Hippocampal formation (tissue), 2 donors: ENCODE data around the gene SAMHD1.

Source experiments
- DNase-seq, 2 donors: peaks; one replicate each; lab custom pipeline; 2025; lab: John Stamatoyannopoulos, UW

The SAMHD1 gene

GRCh38 chr20:36872852-36873251, 78.7 kb downstream of the SAMHD1 start:
- DNase-seq, result no peak

DNA sequence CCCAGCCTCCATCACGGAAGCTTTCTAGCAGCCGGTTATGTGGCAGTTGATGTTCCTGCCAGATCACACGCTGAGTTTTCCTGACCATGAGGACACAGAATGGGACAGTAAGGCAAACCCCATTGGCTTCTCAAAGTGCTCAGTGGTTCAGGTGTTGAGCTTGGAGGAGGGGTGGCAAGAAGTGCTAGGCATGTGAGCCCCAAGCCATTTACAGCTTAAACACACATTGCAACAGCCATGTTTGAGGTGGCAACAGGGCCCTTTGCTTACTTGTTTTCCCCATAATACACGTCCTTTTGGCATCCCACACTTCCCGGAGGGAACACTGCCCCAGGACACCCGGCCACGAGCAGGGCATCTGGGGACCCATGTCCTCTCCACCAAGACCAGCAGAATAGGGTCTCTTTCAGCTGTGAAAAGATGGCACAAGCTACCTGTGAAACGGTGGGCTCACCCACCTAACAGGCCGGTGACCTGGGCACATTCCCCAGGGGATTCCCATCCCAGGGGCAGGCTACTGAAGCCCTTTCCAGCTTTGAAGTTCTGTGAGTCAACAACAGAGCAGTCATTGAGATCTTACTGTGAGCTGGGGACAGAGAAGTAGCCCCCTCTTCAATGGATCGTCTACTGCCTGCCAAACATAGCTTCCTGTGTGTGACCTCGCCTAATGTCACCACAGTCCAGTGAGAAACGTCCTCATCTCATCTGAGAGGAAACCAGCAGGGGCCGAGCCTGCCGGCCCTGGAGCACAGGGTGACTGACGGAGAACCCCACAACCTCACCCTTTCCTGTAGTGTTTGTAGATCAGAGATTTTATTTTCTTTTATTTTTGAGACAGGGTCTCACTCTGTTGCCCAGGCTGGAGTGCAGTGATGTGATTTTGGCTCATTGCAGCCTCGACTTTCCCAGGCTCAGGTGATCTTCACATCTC, 79.6 kb downstream of the SAMHD1 start:
- no peak for DNase-seq

DNA sequence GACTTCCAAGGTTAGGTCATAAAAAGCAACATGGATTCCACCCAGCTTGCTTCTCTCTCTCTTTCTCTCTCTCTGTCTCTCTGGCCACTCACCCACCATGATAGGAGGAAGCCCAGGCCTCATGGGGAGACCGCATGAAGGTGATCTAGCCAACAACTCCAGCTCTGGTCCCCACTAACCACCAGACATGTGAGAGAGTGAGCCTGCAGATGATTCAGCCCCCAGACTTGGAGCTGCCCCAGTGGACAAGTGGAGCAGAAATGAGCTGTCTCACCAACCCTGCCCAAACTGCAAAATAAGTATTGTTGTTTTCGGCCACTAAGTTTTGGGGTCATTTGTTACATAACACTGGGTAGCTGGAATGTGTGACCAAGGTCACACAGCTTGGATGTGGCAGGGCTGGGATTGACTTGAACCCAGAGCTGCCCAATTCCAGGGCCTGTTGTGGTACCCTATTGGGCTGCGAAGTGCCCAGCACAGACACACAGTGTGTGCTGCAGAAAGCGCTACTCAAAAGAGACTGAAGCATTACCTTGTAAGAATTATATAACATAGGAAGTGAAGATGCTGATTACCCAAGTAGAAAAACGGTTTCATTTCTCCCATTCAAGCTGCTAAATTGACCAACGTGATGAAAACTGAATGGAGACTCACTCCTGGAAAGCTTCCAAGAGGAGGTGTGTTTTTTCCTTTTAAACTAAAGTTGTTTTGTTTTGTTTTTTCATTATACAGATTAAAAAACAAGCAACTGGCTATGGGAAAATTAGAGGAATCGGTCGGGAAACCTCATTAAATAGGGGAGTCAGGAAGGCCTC, 84.6 kb downstream of the SAMHD1 start:
- DNase-seq, result no peak

- no peak for DNase-seq
Measured at GRCh38 chr20:36866164-36866563, 85.3 kb downstream of the SAMHD1 start.

DNA sequence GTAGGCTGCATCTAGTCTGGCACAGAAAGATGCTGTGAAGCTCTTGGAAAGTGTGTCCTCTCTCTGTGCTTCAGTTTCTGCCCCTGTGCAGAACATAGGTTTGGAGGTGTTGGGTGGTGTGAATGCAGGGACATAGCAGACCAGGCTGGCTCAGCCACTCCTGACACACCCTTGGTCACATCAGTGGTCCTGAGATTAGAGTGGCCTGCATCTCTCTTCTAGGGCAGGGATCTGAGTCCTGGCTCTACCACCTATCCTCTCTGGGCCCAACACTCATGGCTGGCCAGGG, 85.7 kb downstream of the SAMHD1 start:
- DNase-seq, result no peak

DNA sequence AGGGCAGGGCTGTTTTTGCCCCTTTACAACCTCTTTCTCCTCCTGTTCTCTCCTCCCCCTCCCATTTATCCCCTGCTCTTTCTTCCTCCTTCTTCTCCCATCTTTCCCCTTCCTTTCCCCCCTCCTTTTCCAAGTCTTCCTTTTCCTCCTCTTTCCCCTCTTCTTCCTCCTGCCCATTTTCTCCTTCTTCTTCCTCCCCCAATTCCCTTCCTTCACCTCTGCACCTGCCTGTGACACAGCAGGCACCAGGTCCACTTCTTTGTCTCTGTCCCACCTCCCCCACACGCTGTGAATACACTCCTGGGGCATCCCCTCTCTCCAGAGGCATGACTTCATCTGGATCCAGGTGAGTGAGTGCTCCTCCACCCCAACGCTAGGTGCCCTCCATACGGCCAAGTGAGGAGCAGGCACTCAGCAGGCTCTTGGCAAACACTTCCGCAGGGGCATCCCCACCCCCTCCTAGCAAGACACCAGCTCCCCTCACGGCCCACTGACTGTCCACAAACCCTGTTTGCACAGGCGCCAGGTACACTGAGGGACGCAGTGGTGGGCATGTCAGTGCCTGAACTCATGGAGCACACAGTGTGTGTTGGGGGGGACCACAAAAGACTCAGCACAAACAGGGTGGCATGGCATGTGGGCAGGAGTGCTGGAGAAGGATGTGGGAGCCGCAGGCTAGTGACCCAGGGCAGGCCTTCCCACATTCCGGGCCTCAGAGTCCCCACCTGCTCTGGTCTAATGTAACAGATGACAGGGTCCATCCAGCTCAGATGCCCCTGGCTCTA, 86.2 kb downstream of the SAMHD1 start:
- no peak for DNase-seq

DNA sequence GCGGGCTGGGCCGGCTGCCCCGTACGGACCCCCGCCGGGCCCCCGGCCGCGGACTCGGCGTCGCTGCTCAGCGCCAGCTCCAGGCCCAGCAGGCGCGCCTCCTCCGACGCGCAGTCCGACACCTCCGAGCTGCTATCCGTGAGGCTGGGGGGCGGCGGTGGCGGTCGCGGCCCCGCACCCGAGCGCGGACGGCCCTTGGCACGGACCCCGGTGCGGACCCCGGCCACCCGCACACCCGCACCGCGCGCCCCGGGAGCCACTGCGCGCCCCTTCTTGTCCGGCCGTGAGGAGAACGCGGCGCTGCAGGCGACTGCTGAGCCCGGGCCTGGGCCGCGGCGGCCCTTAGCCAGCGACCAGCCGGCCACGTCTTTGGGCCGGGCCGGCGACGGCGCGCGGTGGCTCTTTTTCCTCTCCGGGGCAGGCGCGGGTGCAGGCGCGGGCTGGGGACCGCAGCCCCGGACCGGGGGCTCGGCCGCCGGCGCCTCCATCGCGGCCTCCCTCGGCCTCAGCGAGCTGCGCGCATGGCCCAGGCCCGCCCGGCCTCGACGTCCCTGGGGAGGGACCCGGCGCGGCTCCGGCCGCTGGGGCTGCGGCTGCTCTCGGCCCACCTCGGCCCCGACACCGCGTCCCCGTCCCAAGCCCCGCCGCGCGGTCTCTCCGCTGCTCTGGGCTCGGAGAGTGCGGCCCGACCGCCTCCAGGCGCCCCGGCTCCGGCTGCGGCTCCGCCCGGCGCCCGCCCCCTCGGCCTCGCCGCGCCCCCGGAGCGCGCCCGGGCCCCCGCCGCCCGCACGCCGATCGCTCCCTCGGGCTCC, 88.4 kb downstream of the SAMHD1 start:
- no peak for DNase-seq

DNA sequence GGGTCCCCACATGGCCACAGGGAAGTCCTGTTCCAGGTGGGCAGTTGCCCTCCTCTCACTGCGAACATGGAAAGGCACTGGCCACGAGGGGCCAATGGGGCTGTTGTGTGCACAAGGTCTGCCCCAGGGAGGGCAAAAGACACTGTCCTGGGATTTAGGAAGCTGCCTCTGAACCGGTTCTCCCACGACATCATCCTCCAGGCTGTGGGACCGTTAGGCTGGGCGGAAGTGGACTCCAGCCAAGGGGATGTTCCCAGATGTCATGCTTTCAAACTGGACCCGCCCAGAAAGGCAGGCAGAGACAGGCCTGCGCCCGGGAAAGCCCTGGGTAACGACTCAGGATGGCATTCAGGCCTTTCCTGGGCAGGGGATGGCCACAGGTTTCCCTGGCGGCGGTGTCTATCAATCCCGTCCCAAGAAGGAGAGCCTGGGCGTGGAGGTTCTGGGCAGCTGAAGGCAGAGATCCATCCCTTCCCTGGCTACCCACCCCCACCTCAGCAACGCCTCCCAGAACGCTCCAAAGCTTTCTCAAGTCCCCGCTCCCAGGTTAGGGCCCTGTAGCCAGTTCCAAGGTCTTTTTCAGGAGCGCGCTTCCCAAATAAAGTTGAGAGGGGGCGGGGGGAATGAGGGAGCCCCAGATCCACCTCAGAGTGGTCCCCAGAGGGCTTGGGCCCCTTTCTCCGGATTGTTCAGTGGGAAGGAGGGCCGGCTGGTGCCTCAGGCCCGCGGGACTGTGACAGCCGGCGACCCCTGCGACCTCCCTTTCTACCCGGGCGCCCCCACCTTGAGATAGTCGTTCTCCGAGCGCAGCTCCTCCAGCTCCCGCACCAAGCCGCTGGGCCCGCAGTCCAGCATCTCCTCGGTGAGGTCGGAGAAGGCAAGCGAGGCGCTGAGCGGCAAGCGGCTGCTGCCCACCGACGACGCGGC, 89.4 kb downstream of the SAMHD1 start:
- DNase-seq, result peak; percentile 71 to 86

DNA sequence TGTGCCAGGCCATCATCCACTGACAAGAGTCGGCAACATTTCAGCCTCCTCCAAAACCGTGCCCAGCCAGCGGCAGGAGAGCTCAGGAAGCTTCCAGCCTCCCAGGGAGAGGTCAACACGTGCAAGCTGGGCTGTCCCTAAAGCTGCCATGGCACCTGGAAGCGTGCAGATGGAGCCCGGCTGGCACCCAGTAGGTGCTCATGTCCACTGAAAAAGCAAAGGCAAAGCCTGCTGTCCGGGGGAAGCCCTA, 90.0 kb downstream of the SAMHD1 start:
- no peak for DNase-seq

DNA sequence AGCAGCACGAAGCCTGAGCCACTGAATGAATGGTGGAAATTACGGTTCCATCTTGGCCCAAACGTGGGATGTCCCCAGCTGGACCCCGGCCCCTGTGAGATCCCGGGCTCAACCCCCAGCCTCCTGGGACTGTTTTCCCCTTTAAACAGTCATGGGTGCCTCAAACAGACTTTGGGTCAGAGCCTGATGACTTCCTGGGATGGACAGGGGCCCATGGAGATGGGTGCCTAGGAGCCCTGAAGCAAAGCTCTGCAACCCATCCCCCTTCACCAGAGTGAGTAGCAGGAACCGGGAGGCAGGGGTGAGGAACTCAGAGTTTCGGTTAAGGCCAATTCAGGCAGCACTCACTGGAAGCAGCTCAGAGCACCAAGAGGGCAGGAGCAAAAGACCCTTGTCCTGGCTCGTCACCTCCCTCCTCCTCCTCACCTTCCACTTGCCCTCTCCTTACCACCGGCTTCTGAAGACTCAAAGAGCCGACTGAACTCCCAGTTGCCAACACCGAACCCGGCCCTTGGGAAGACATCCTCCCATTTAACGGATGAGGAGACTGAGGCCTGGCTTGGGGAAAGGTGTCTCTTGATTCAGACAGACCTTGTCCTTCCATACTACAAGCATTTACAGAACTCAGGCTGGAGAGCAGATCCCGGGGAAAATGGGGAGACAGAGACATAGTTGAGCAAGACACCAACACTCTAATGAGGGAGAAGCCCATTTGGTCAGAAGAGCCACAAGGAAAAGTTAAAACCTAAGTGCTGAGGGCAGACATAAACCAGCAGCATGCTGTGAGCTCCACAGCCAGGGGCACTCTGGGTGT, 90.5 kb downstream of the SAMHD1 start:
- DNase-seq, result peak in 1 of 2 donors; percentile 16

DNA sequence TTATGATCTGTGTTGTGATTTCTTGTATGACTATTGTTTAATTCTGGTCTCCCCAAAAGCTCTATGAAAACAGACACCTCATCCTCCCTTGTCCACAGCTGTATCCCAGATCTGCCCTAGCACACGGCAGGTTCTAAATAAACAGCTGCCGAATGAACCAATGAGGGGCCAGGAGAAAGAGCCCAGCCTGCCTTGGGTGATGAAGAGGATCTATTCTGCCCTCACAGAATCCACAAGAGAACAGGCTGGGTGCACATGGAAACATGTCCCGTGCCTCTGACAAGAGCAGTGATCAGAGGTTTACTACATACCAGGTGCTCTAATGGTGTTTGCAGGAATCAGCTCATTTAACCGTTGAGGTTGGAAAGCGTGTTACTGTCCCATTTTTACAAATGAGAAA, 91.2 kb downstream of the SAMHD1 start:
- DNase-seq, result no peak

DNA sequence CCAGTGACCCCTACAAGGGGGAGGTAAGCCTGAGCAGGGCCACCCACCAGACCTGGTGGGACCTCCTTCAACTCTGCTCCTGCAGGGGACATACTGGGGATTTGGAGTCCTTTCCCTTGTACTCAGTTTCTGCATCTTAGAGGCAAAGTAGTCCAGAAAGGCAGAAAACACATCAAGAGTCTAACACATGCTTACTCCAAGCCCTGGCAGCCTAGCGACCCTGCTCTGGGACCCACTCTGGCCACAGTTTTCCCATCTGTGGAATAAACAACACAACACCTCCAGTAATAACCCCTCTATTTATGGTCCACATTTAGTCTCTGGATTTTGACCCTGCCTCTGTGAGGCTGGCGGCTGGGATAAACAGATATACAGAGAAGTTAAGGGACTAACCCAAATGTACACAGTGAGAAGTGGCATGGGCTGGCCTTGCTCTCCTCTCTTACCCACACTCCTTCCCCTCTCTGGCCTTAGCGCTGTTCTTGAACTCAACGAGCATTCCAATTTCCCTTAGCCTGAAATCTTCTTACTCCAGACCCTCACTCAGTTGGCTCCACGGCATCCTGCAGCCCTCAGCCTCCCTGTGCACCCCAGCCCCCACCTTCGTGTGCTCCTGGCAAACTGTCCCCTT, 91.7 kb downstream of the SAMHD1 start:
- DNase-seq, result no peak

GRCh38 chr20:36859282-36859555, 92.3 kb downstream of the SAMHD1 start:
- no peak for DNase-seq

DNA sequence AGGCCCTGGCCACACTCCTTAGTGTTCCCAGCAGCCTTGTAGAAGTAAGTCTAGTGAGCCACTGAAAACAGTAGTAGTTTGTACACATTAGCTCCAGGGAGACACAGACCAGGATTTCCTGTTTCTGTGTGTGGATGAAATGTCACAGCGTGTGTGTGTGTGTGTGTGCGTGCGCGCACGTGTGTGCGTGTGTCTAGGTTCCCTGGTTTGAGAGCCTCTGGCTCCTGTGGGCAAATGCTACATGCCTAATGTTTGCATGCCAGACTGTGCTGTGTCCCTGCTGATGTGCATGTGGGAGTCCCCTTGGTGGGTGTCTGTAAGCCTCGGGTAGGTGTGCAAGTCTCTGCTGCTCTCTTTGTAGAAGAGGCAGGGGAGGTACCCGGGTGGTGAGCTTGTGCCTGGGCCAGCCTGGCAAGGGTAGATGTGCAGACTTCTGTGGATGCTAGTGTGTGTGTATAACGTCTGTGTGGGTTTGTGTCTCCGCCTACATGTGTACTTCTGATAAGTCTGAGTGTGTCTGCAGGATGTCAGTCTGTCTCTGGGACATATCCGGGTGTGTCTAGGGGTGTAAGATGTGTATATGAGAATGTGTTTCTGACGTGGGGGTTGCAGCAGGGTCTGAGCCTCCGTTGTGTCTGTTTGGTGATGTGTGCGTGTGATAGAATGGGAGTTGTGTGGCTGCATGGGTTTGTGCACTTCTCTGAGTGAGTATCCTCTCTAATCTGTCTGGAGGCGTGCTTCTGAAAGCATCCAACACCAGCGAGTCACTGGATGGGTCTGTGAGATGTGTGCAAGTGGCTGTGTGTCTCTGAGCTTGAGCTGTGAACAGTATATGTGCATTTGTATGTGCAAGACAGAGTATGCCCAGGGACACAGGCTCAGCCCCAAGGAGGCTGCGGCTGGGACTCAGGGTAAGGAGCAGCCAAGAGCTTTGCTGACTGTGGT, 94.5 kb downstream of the SAMHD1 start:
- no peak for DNase-seq

GRCh38 chr20:36856195-36856594, 95.3 kb downstream of the SAMHD1 start:
- DNase-seq, result no peak

DNA sequence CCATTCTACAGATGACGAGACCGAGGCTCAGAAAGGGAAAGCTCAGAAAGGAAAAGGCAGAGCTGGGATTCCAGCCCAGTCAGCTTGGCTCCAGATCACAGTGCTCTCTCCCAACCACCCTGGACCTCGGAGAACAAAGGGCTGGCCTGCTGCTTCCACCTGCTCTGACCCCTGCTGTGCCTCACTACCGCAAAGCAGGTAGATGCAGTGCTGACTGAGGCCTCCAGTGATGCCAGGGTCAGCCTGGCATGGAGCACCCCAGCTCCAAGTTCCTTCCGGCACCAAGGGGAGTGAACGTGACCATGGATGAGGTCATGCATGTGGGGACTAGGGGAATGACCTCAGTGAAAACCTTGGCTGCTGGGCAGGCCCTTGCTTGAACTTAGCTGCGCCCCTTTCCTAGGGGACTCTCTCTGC, 96.3 kb downstream of the SAMHD1 start:
- no peak for DNase-seq

DNA sequence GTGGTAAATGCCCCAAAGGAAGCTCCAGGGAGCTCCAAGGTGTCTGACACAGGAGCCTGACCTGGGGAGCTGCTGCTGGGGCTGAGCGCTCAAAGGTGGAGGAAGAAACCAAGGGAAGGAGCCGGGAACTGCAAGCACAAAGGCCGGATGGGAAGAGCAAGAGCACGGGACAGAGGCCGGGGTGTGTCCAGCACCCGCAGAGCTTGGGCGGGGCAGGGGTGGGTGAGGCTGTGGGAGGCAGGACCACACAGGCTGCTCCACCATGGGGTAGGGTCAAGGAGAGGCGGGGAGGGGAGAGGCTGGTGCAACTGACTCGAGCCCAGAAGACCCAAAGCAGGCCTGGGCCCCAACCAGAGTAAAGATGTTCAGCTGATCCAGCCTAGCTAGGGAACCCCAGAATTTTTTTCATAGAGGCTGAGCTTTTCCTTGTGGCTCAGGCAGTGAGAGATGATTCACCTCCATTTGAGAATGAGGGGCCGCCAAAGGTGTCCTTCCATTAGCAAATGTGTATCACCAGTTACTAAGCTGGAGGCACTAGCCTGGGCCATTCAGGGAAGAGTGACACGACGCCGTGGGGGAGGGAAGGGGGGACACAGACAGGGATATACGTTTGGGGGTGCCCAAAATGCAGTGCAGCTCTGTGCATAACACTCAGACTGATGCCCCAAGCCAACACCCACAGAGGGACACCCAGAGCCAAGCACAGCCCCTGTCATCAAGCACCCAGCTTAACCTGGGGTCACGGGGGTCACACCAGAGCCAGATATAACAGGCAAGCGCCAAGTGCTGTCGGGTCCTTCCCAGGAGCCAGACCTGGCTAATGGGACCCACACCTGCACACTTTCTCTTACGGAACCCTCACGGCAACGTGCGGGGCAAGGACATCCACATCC, 96.9 kb downstream of the SAMHD1 start:
- no peak for DNase-seq
